AG04449 (cell line): Measurements from ENCODE around the gene COPG1.
A peak's percentile ranks its signal among the peaks of the same experiment; 100 is the strongest.
"Not testable (repeated sequence)": the region's sequence is repeated elsewhere in the genome, so short reads cannot be mapped to it uniquely, and the experiment has no call there.

ENCODE experiments used
- CTCF ChIA-PET: fragments of 350-600 bp; formaldehyde crosslinking; extraction: SDS; loops from one replicate; lab custom pipeline; 2021; ENCODE audit warnings: antibody characterized with exemption; lab: Yijun Ruan, JAX
- POLR2A ChIA-PET: fragments of 400-600, 350-600 bp; formaldehyde crosslinking; extraction: SDS; loops from one replicate; lab custom pipeline; 2020; ENCODE audit warnings: antibody characterized with exemption, inconsistent platforms; lab: Yijun Ruan, JAX
- DNase-seq: peaks from one replicate; pipeline ENCODE4 v3.0.0-alpha.2; 2010; ENCODE audit warnings: low read depth, low spot score
- H3K4me3 ChIP-seq: 2 replicates; pipeline ENCODE4 v1.5.1; 2011; ENCODE audit warnings: low read depth, mild to moderate bottlenecking, control low read depth, low read length
- TF ChIP-seq, protein P1 (sequence below): IDR thresholded peaks from one replicate; pipeline ENCODE4 v1.5.1; 2011; ENCODE audit warnings: mild to moderate bottlenecking, moderate library complexity, low read length, control low read depth, inconsistent platforms; ENCODE audit not compliant: insufficient read depth; ENCODE audit errors: missing control alignments

The COPG1 gene

DNA sequence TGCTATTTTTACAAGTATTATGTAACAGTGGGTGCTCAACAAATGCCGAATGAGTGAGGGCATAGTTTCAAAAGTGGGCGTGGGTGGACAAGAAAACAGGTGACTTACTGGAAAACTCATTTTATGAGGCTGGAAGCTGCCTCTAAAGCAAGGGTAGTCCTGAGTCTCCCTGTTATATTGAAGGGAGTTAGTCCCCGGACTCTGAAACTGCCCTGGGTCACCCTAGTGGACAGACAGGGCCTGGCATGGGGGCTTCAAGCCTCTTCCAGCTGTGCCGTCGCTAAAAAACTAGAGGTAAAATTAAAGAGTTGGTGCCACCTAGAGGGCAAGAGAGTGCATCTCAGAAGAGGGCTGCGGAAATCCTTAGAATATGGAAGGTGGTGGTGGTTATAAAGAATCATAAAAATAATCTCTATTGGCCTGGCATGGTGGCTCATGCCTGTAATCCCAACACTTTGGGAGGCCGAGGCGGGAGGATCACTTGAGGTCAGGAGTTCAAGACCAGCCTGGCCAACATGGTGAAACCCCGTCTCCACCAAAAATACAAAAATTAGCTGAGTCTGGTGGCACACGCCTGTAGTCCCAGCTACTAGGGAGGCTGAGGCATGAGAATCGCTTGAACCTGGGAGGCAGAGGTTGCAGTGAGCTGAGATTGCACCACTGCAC is 3.6 kb upstream of the COPG1 start:
- ChIA-PET CTCF (interaction anchor here (0.7 to 9.3 kb wide), 63 partner anchors 9 to 295 kb away, joined by 3 to 216 read pairs (median 4); partner anchors contain the start of genes CNBP and RAB43), POLR2A (interaction anchor here (0.9 to 1.3 kb wide), 3 partner anchors 62 to 101 kb away, joined by 3 to 5 read pairs (median 4); partner anchors contain the start of gene CNBP)
- peak; percentile 40 for DNase-seq
- not testable (repeated sequence) for H3K4me3 ChIP-seq
- TF ChIP-seq, protein P1, sequence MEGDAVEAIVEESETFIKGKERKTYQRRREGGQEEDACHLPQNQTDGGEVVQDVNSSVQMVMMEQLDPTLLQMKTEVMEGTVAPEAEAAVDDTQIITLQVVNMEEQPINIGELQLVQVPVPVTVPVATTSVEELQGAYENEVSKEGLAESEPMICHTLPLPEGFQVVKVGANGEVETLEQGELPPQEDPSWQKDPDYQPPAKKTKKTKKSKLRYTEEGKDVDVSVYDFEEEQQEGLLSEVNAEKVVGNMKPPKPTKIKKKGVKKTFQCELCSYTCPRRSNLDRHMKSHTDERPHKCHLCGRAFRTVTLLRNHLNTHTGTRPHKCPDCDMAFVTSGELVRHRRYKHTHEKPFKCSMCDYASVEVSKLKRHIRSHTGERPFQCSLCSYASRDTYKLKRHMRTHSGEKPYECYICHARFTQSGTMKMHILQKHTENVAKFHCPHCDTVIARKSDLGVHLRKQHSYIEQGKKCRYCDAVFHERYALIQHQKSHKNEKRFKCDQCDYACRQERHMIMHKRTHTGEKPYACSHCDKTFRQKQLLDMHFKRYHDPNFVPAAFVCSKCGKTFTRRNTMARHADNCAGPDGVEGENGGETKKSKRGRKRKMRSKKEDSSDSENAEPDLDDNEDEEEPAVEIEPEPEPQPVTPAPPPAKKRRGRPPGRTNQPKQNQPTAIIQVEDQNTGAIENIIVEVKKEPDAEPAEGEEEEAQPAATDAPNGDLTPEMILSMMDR, result peak; percentile 84

DNA sequence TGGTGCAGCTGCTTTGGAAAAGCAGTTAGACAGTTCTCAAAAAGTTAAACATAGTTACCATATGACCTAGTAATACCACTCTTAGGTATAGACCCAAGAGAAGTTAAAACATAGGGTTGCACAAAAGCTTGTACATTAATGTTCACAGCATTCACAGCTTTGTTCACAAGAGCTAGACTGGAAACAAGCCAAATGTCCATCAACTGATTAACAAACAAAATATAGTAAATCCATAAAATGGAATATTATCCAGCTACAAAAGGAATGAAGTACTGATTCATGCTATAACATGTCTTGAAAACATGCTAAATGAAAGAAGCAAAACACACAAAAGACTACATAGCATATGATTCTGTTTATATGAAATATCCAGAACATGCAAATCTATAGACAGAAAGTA is 2.8 kb upstream of the COPG1 start:
- POLR2A ChIA-PET, result no interaction called here
- CTCF ChIA-PET, result interaction anchor here (0.9 to 9.3 kb wide), 33 partner anchors 8 to 296 kb away, joined by 3 to 216 read pairs (median 7); partner anchors contain the start of genes CNBP and RAB43
- no peak overlapping the region for H3K4me3 ChIP-seq
- TF ChIP-seq, protein P1, result no peak
- no peak for DNase-seq

DNA sequence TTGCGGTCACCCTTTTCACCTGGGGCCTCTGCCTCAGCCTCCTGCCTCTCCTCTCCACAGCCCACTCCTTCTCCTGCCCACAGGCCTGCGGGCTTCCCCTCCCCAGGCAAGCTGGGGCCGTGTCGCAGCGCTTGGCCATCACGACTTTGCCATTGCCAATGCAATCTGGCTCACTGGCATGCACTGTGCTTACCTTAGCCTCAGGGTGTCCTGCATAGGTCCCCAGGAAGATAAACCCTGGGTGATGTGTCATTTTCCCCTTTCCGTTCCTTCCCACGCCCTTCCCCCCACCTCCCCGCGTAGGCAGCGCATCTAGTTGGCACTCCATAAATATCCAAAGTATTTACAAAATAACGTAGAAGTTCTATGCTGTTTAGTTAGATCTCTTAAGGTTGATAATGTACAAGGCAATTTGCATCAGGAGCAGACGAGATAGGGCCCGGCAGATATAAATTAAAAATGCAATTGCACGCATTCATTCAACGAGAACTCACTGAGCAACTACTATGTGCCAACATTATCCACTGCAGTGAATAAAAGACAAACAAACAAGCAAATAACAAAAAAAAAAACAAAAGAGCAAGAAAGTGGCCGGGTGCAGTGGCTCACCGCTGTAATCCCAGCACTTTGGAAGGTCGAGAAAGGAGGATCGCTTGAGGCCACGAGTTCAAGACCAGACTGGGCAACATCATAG is 973 bp upstream of the COPG1 start:
- CTCF ChIA-PET, result interaction anchor here (0.9 to 9.3 kb wide), 11 partner anchors 8 to 279 kb away, joined by 3 to 216 read pairs (median 48); partner anchors contain the start of genes CNBP and RAB43

DNA sequence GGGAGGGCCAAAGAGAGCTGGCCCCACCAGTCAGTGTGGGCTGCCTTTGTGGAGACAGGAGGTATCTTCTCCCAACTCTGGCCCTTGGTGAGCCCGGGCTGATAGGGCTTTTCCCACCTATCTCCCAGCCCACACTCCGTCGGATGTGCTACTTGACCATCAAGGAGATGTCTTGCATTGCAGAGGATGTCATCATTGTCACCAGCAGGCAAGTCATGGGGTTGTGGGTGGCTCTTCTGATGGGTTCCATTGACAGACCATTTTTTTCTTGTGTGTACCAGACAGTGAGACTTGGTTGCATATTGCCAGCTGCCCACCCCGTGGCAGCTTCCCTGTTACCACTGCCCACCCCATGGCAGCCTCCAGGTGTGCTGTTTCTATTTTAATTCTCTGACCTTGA is 3.3 kb downstream of the COPG1 start:
- POLR2A ChIA-PET, result interaction anchor here (0.7 to 1.8 kb wide), 4 partner anchors 17 to 69 kb away, joined by 3 to 6 read pairs (median 4); partner anchors contain the start of gene CNBP
- CTCF ChIA-PET, result interaction anchor here (1.1 to 2.3 kb wide), 7 partner anchors 8 to 282 kb away, joined by 3 to 12 read pairs (median 6); a partner anchor contains a TSS
- H3K4me3 ChIP-seq, result no peak overlapping the region
- TF ChIP-seq, protein P1, result no peak
- no peak for DNase-seq

More for the DNA sequence above, 973 bp upstream of the COPG1 start:
- DNase-seq, result no peak
- POLR2A ChIA-PET, result interaction anchor here (0.9 to 2.2 kb wide), 6 partner anchors 17 to 86 kb away, joined by 3 to 18 read pairs (median 6); partner anchors contain the start of gene CNBP
- TF ChIP-seq, protein P1, result no peak
- H3K4me3 ChIP-seq, result peak overlapping the region; percentile 98

DNA sequence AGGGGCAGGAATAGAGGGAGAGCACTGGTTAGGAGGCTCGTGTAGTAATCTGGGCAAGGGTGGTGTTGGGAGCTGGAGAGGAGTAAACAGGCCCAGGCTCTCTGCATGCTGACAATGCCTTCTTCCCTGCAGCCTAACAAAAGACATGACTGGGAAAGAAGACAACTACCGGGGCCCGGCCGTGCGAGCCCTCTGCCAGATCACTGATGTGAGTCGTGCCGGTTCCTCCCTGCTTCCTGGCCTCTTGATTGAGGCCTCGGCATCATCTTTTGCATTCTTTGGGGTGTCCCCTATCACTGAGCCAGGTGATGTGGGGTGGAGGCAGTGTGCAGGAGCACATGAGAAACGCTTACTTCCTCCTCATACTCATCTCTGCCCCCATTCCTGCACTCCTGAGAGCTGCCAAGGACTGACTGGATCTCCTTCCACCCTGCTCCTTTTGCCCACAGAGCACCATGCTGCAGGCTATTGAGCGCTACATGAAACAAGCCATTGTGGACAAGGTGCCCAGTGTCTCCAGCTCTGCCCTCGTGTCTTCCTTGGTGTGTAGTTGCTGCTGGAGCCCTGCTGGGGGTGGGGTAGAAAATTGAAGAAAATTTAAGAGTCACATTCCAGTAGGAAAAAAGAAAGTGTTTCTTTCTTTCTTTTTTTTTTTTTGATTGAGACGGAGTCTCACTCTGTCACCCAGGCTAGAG is 5.3 kb downstream of the COPG1 start:
- ChIA-PET CTCF (interaction anchor here (0.6 to 2.2 kb wide), 6 partner anchors 8 to 284 kb away, joined by 3 to 17 read pairs (median 4); no protein-coding TSS in a partner anchor), POLR2A (no interaction called here)
- H3K4me3 ChIP-seq, result no peak overlapping the region
- no peak for DNase-seq
- TF ChIP-seq, protein P1, result no peak
